SK-N-MC (cell line): Measurements from ENCODE around the gene COLGALT1.

ENCODE experiments used
- EZH2 ChIP-seq: fragments of 200-600 bp; sonication (generic); IDR thresholded peaks from one replicate; pipeline ENCODE4 v1.6.1; 2017; ENCODE audit warnings: antibody characterized with exemption
- POLR2AphosphoS5 ChIP-seq: IDR thresholded peaks from 2 replicates; pipeline ENCODE4 v1.6.1; 2012; ENCODE audit warnings: mild to moderate bottlenecking, low read depth, low read length, borderline replicate concordance

GRCh38 chr19:17610384-17610783 lies 54.9 kb downstream of the COLGALT1 start:
- TF ChIP-seq EZH2 (no peak), POLR2AphosphoS5 (no peak)
